OCI-M1 (cell line): Measurements from ENCODE around the gene SPTBN4.
"Not testable (repeated sequence)": the region's sequence is repeated elsewhere in the genome, so short reads cannot be mapped to it uniquely, and the experiment has no call there.

ENCODE experiments used
- DNase-seq: peaks from one replicate; lab custom pipeline; 2025; lab: John Stamatoyannopoulos, UW

Gene SPTBN4

GRCh38 chr19:40588110-40588854 is 121.5 kb downstream of the SPTBN4 start:
- DNase-seq, result no peak

- DNase-seq, result no peak
Measured at GRCh38 chr19:40588926-40589569, 122.2 kb downstream of the SPTBN4 start.

- DNase-seq, result no peak
Measured at GRCh38 chr19:40589591-40590429, 123.0 kb downstream of the SPTBN4 start.

GRCh38 chr19:40590464-40591265 is 123.9 kb downstream of the SPTBN4 start:
- no peak for DNase-seq

- not testable (repeated sequence) for DNase-seq
Measured at GRCh38 chr19:40591724-40592123, 124.9 kb downstream of the SPTBN4 start.

GRCh38 chr19:40592170-40592569 is 125.4 kb downstream of the SPTBN4 start:
- peak; percentile 80 for DNase-seq

GRCh38 chr19:40594255-40594654 is 127.5 kb downstream of the SPTBN4 start:
- DNase-seq, result no peak

GRCh38 chr19:40594657-40595091 is 127.9 kb downstream of the SPTBN4 start:
- no peak for DNase-seq

- DNase-seq, result no peak
Measured at GRCh38 chr19:40596608-40597328, 130.0 kb downstream of the SPTBN4 start.

- no peak for DNase-seq
Measured at GRCh38 chr19:40597329-40597838, 130.6 kb downstream of the SPTBN4 start.

GRCh38 chr19:40598121-40598917 is 131.5 kb downstream of the SPTBN4 start:
- DNase-seq, result peak; percentile 96

GRCh38 chr19:40598918-40599307 is 132.1 kb downstream of the SPTBN4 start:
- DNase-seq, result no peak

GRCh38 chr19:40599331-40599901 is 132.6 kb downstream of the SPTBN4 start:
- DNase-seq, result peak; percentile 84

- DNase-seq, result no peak
Measured at GRCh38 chr19:40599902-40600569, 133.2 kb downstream of the SPTBN4 start.

- DNase-seq, result peak; percentile 48
Measured at GRCh38 chr19:40600570-40601133, 133.9 kb downstream of the SPTBN4 start.

- peak; percentile 85 for DNase-seq
Measured at GRCh38 chr19:40601134-40601974, 134.6 kb downstream of the SPTBN4 start, which contains the start of gene LTBP4. Gene LTBP4 (plus strand): TSS chr19:40601369. CDS start chr19:40601388, 19 bp downstream.

GRCh38 chr19:40603071-40603388 is 136.2 kb downstream of the SPTBN4 start:
- DNase-seq, result no peak
